B cell (primary cell): ENCODE results near the gene SP100. TPM values are rescaled to one million over a fixed set of nuclear protein-coding genes. Genes with fewer than 3 reads are reported as not detected.

Experiments used
- ATAC-seq: fragments of 200-7000 bp; cut with Tn5 transposase; one replicate; pipeline ENCODE4 v1.10.0; 2021; ENCODE audit warnings: low read depth, mild to moderate bottlenecking, moderate number of reproducible peaks, moderate library complexity
- CTCF ChIA-PET: fragments of 350-600 bp; sonication (Branson Sonifier 250); formaldehyde crosslinking; loops from one replicate; lab custom pipeline; 2021; ENCODE audit warnings: antibody characterized with exemption, inconsistent platforms; lab: Charles Lee
- POLR2A ChIA-PET: fragments of 350-600 bp; sonication (Branson Sonifier 250); formaldehyde crosslinking; loops from one replicate; lab custom pipeline; 2021; ENCODE audit warnings: antibody characterized with exemption; lab: Charles Lee
- DNase-seq: peaks from one replicate; pipeline ENCODE4 v3.0.0; 2013
- H2AFZ ChIP-seq: 2 replicates; pipeline ENCODE4 v1.6.1; 2012; ENCODE audit warnings: mild to moderate bottlenecking, low read depth, low read length; ENCODE audit not compliant: insufficient read depth, poor library complexity, severe bottlenecking
- H3K27ac ChIP-seq, 2 donors: 1 replicate in 1 of 2; 2 replicates in 1 of 2; pipeline ENCODE4 v1.5.1; 2012 to 2013; ENCODE audit warnings: low read length in 2 of 2, mild to moderate bottlenecking in 2 of 2, moderate library complexity in 1 of 2
- H3K27me3 ChIP-seq, 4 experiments: fragments of 200-600 bp in 1 of 4; sonication (generic) in 1 of 4; replicated peaks in 1 of 4; 1 replicate in 2 of 4; 2 replicates in 2 of 4; pipeline versions ENCODE4 v1.6.1 to v1.7.0; 2013 to 2016; ENCODE audit warnings: low read length in 3 of 4, mild to moderate bottlenecking in 2 of 4, mixed read lengths in 1 of 4, moderate library complexity in 1 of 4; ENCODE audit not compliant: insufficient read depth in 4 of 4, control insufficient read depth in 3 of 4; ENCODE audit errors: control extremely low read depth in 1 of 4
- H3K36me3 ChIP-seq, 2 experiments: replicated peaks in 1 of 2; 1 replicate in 1 of 2; 2 replicates in 1 of 2; pipeline versions ENCODE4 v1.6.1 to v1.7.1; 2013; ENCODE audit warnings: low read length in 1 of 2; ENCODE audit not compliant: insufficient read depth in 2 of 2, control insufficient read depth in 1 of 2; ENCODE audit errors: control extremely low read depth in 1 of 2, extremely low read depth in 1 of 2
- H3K4me1 ChIP-seq, 2 donors: fragments of 200-600 bp in 1 of 2; sonication (generic) in 1 of 2; 1 replicate in 1 of 2; 2 replicates in 1 of 2; pipeline versions ENCODE4 v1.5.1 to v1.6.1; 2013 to 2017; ENCODE audit warnings: low read length in 2 of 2; ENCODE audit not compliant: control insufficient read depth in 2 of 2, insufficient read depth in 2 of 2
- H3K4me2 ChIP-seq: replicated peaks from 2 replicates; pipeline ENCODE3; 2012; ENCODE audit warnings: mild to moderate bottlenecking, low read depth, low read length; ENCODE audit not compliant: poor library complexity, severe bottlenecking
- H3K4me3 ChIP-seq, 5 experiments: fragments of 200-600 bp in 1 of 5; sonication (generic) in 1 of 5; 1 replicate in 3 of 5; 2 replicates in 2 of 5; pipeline versions ENCODE4 v1.5.1 to v1.7.0; 2011 to 2016; ENCODE audit warnings: low read length in 4 of 5, mild to moderate bottlenecking in 4 of 5, low read depth in 2 of 5, control low read depth in 1 of 5, moderate library complexity in 1 of 5; ENCODE audit not compliant: insufficient read depth in 1 of 5; ENCODE audit errors: control extremely low read depth in 1 of 5, extremely low read depth in 1 of 5
- H3K79me2 ChIP-seq: fragments of 200-600 bp; sonication (generic); one replicate; pipeline ENCODE4 v1.6.0; 2016; ENCODE audit warnings: low read length; ENCODE audit not compliant: control insufficient read depth, insufficient read depth
- H3K9ac ChIP-seq: fragments of 200-600 bp; sonication (generic); 2 replicates; pipeline ENCODE4 v1.6.1; 2017; ENCODE audit warnings: mild to moderate bottlenecking, low read length, moderate library complexity
- H3K9me3 ChIP-seq, 3 donors: one replicate each; pipeline versions ENCODE4 v1.6.1 to v1.7.1; 2013; ENCODE audit warnings: low read length in 2 of 3; ENCODE audit not compliant: control insufficient read depth in 2 of 3, insufficient read depth in 1 of 3; ENCODE audit errors: control extremely low read depth in 1 of 3
- H4K20me1 ChIP-seq: 2 replicates; pipeline ENCODE4 v1.6.0; 2012; ENCODE audit warnings: mild to moderate bottlenecking, low read length; ENCODE audit not compliant: insufficient read depth, control insufficient read depth, poor library complexity, severe bottlenecking
- H3K27ac Mint-ChIP-seq: one replicate; pipeline ENCODE4 v1.8.0; 2021; ENCODE audit warnings: mixed read lengths
- H3K27me3 Mint-ChIP-seq: one replicate; pipeline ENCODE4 v1.8.0; 2021; ENCODE audit warnings: mixed read lengths
- H3K4me1 Mint-ChIP-seq: one replicate; pipeline ENCODE4 v1.8.0; 2021; ENCODE audit warnings: mixed read lengths
- H3K4me3 Mint-ChIP-seq: one replicate; pipeline ENCODE4 v1.8.0; 2021; ENCODE audit warnings: mixed read lengths
- H3K9me3 Mint-ChIP-seq: one replicate; pipeline ENCODE4 v1.8.0; 2022; ENCODE audit warnings: mixed read lengths; ENCODE audit not compliant: insufficient read depth
- EZH2 ChIP-seq: IDR thresholded peaks from 2 replicates; pipeline ENCODE4 v1.6.1; 2012; ENCODE audit warnings: borderline replicate concordance, low read depth, mild to moderate bottlenecking, moderate library complexity, low read length; ENCODE audit not compliant: insufficient read depth, poor library complexity, severe bottlenecking
- WGBS: methylation state at CpG from one replicate; pipeline ENCODE4 v1.1.5; 2013; ENCODE audit warnings: missing lambda C conversion rate; ENCODE audit not compliant: insufficient coverage; 5-methylcytosine and 5-hydroxymethylcytosine counted together
- intact Hi-C: fragments of 100-400 bp; cut with micrococcal nuclease; formaldehyde crosslinking; loops from one replicate; pipeline ENCODE4 v1.10.0; 2022
- polyA plus RNA-seq: library from polyadenylated mRNA; depleted of rRNA; stranded (reverse); fragments of >200 nt; gene quantifications from 2 replicates; pipeline ENCODE4 v1.2.3, GENCODE V29; 2012
- total RNA-seq, 2 donors: library from RNA; stranded (reverse); fragments of 120-200 nt in 1 of 2; gene quantifications; 1 replicate in 1 of 2; 2 replicates in 1 of 2; pipeline versions ENCODE4 v1.2.3 to v1.2.4, GENCODE V29; 2013 to 2022
- TF ChIP-seq, protein P1 (sequence below): fragments of 200-600 bp; IDR thresholded peaks from one replicate; pipeline ENCODE4 v1.8.0; 2022; ENCODE audit warnings: antibody characterized with exemption, mild to moderate bottlenecking

The SP100 gene
- total and polyA plus RNA-seq, 2 donors (not counting 1 experiment from before 2014, with no cell fraction given): 209 to 554 TPM

DNA sequence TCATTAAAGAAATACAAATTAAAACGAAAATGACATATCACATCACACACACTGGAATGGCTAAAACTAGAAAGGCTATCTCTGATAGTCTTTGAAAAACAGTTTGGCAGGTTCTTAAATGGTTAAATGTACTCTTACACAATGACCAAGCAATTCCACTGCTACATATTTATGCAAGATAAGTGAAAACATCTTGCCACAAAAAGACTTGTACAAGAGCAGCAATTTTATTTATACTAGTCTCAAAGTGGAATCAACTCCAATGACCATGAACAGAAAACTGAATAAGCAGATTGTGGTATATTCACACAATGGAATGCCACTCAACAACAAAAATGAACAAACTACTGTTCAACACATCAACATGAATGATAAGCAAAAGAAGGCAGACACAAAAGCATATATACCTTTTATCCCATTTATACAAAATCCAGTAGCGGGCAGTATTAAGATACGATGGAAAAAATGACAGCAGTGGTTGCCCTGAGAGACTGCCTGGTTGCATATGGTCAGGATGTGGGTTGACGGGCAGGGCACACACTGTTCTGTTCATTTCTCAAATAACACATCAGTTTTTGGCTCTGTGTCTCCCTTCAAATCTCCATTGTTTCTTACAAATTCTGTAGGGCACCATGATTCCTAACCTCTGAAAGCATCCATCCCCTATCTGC lies 25.4 kb downstream of the SP100 start:
- TF ChIP-seq, protein P1, sequence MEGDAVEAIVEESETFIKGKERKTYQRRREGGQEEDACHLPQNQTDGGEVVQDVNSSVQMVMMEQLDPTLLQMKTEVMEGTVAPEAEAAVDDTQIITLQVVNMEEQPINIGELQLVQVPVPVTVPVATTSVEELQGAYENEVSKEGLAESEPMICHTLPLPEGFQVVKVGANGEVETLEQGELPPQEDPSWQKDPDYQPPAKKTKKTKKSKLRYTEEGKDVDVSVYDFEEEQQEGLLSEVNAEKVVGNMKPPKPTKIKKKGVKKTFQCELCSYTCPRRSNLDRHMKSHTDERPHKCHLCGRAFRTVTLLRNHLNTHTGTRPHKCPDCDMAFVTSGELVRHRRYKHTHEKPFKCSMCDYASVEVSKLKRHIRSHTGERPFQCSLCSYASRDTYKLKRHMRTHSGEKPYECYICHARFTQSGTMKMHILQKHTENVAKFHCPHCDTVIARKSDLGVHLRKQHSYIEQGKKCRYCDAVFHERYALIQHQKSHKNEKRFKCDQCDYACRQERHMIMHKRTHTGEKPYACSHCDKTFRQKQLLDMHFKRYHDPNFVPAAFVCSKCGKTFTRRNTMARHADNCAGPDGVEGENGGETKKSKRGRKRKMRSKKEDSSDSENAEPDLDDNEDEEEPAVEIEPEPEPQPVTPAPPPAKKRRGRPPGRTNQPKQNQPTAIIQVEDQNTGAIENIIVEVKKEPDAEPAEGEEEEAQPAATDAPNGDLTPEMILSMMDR: no peak
- no peak for TF ChIP-seq EZH2
- Histone ChIP-seq H3K4me2 (peak overlapping the region; percentile 50), H3K27ac (peak overlapping the region; percentile 73 to 80), H3K4me1 (peaks cover 52 to 67% of the 10 kb centered on the region in 2 donors), H4K20me1 (no peaks in the 10 kb centered on the region), H3K79me2 (peaks cover 99% of the 10 kb centered on the region), H3K4me3 (peak overlapping the region in 3 of 5 experiments; percentile 0 to 45 (median 9)), H3K27me3 (no peaks in the 10 kb centered on the region), H3K9ac (peak overlapping the region; percentile 27), H3K36me3 (peaks cover 5 to 69% of the 10 kb centered on the region in 2 experiments), H3K9me3 (peaks cover 2 to 4% (median 2%) of the 10 kb centered on the region in 3 donors), H2AFZ (peak overlapping the region; percentile 16)
- H3K9me3 Mint-ChIP-seq: peaks cover under 1% of the 10 kb centered on the region
- peaks cover 71% of the 10 kb centered on the region for H3K4me1 Mint-ChIP-seq
- ATAC-seq: peak; percentile 84
- peak overlapping the region; percentile 56 for H3K4me3 Mint-ChIP-seq
- CTCF ChIA-PET: no interaction called here
- no peaks in the 10 kb centered on the region for H3K27me3 Mint-ChIP-seq
- DNase-seq: peak; percentile 58
- H3K27ac Mint-ChIP-seq: peak overlapping the region; percentile 94
- POLR2A ChIA-PET: no interaction called here
- intact Hi-C loops: loop anchor here (2.0 kb wide), 3 partner anchors 13 to 169 kb away; partner anchors contain the start of gene SP100
- WGBS: 0% methylated on average over 1 of the region's 4 CpGs

DNA sequence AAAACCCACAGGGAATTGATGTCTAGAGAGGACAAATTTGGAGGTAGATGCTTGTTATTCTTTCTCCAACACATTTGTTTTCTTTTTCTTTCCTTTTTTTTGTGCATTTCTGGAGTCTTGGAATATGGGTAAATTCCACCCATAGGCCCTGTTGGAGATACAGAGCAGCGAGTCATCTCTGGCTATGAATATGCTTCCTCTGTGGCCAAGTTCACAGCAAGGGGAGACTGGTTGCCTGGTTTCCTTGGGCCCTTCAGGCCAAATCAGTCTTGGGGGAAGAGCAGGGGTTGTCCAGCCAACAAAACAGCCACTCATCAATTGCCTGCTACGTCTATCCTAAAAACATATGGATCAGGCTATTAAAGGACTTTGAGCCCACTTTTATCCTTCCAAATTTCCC lies 27.5 kb downstream of the SP100 start:
- ATAC-seq (no peak), DNase-seq (no peak)
- H3K27me3 Mint-ChIP-seq: no peaks in the 10 kb centered on the region
- Histone ChIP-seq H3K9ac (no peak overlapping the region), H3K27ac (peak overlapping the region; percentile 38 to 80), H3K36me3 (peaks cover 0 to 66% of the 10 kb centered on the region in 2 experiments), H3K9me3 (peaks cover 0 to 8% (median 0%) of the 10 kb centered on the region in 3 donors), H2AFZ (no peak overlapping the region), H3K27me3 (no peaks in the 10 kb centered on the region), H3K79me2 (peaks cover 87% of the 10 kb centered on the region), H3K4me2 (no peak overlapping the region), H3K4me3 (no peak overlapping the region), H4K20me1 (no peaks in the 10 kb centered on the region), H3K4me1 (peaks cover 74 to 88% of the 10 kb centered on the region in 2 donors)
- peaks cover 88% of the 10 kb centered on the region for H3K4me1 Mint-ChIP-seq
- TF ChIP-seq, protein P1: no peak
- no peak for TF ChIP-seq EZH2
- H3K4me3 Mint-ChIP-seq: no peak overlapping the region
- H3K9me3 Mint-ChIP-seq: no peaks in the 10 kb centered on the region
- intact Hi-C loops: no loop called here
- WGBS: no CpG with 5 or more reads among the region's 2 CpGs
- peak overlapping the region; percentile 88 for H3K27ac Mint-ChIP-seq
- ChIA-PET POLR2A (no interaction called here), CTCF (interaction anchor here (1.3 kb wide), 1 partner anchor 27 kb away, joined by 4 read pairs; no protein-coding TSS in a partner anchor)
